HUES48 (cell line): ENCODE measurements around the gene HAPLN3.
"Not testable (repeated sequence)": the region's sequence is repeated elsewhere in the genome, so short reads cannot be mapped to it uniquely, and the experiment has no call there.

Experiments
- H3K27ac ChIP-seq: one replicate; pipeline ENCODE4 v1.7.0; 2013; ENCODE audit warnings: low read depth, low read length, inconsistent platforms
- H3K27me3 ChIP-seq: 2 replicates; pipeline ENCODE4 v1.6.1; 2013; ENCODE audit warnings: mild to moderate bottlenecking, low read length; ENCODE audit not compliant: control insufficient read depth, insufficient read depth
- H3K36me3 ChIP-seq: 2 replicates; pipeline ENCODE4 v1.6.1; 2013; ENCODE audit warnings: low read length; ENCODE audit not compliant: control insufficient read depth, insufficient read depth
- H3K4me1 ChIP-seq: 2 replicates; pipeline ENCODE4 v1.6.1; 2013; ENCODE audit warnings: mild to moderate bottlenecking, low read length; ENCODE audit not compliant: control insufficient read depth, insufficient read depth
- H3K4me3 ChIP-seq: 2 replicates; pipeline ENCODE4 v1.5.1; 2013; ENCODE audit warnings: mild to moderate bottlenecking, low read depth, low read length
- H3K9ac ChIP-seq: 2 replicates; pipeline ENCODE4 v1.6.1; 2013; ENCODE audit warnings: mild to moderate bottlenecking, low read depth, low read length, moderate library complexity
- H3K9me3 ChIP-seq: 2 replicates; pipeline ENCODE4 v1.6.1; 2013; ENCODE audit warnings: low read length; ENCODE audit not compliant: control insufficient read depth, insufficient read depth

The HAPLN3 gene

GRCh38 chr15:88925648-88926047 lies 30.3 kb upstream of the HAPLN3 start:
- H3K4me1 ChIP-seq, H3K9ac ChIP-seq, H3K27ac ChIP-seq, H3K36me3 ChIP-seq, H3K27me3 ChIP-seq, H3K4me3 ChIP-seq: not testable (repeated sequence)
- H3K9me3 ChIP-seq = peaks cover 20% of the 10 kb centered on the region

GRCh38 chr15:88920892-88921435 lies 25.6 kb upstream of the HAPLN3 start:
- not testable (repeated sequence) for H3K9ac ChIP-seq, H3K36me3 ChIP-seq, H3K4me3 ChIP-seq, H3K9me3 ChIP-seq, H3K4me1 ChIP-seq, H3K27ac ChIP-seq, H3K27me3 ChIP-seq

GRCh38 chr15:88920186-88920891 lies 25.0 kb upstream of the HAPLN3 start:
- Histone ChIP-seq H3K27ac (no peak overlapping the region), H3K9me3 (no peaks in the 10 kb centered on the region; the same call in 1 of the 2 replicates), H3K27me3 (no peaks in the 10 kb centered on the region), H3K4me1 (no peaks in the 10 kb centered on the region), H3K4me3 (no peak overlapping the region), H3K9ac (no peak overlapping the region), H3K36me3 (no peaks in the 10 kb centered on the region)

DNA sequence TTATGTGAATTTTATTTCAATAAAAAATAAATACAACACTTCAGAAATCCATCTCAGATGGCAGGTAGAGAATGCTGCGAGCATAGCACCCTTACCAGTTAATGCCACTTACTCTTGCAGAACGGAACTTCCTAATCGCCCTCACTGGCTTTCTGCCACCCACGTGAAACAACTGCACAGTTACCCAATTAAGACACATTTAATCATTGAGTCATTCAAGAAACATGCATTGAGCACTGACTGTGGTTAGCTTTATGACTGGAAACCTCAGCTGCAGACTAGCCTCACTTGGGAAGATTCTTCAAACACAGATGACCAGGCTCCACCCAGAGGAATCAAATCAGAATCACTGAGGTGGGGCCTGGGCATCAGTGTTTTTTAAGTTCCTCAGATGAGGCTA lies 23.4 kb upstream of the HAPLN3 start:
- H3K4me3 ChIP-seq = no peak overlapping the region

GRCh38 chr15:88917760-88918159 lies 22.4 kb upstream of the HAPLN3 start:
- Histone ChIP-seq H3K4me3 (no peak overlapping the region), H3K9me3 (no peaks in the 10 kb centered on the region), H3K36me3 (no peaks in the 10 kb centered on the region), H3K4me1 (peaks cover 5% of the 10 kb centered on the region), H3K9ac (no peak overlapping the region), H3K27me3 (no peaks in the 10 kb centered on the region), H3K27ac (no peak overlapping the region)

More for the DNA sequence above, 23.4 kb upstream of the HAPLN3 start:
- H3K4me1 ChIP-seq = peaks cover 2% of the 10 kb centered on the region
- no peak overlapping the region for H3K27ac ChIP-seq
- no peaks in the 10 kb centered on the region for H3K36me3 ChIP-seq
- no peaks in the 10 kb centered on the region for H3K27me3 ChIP-seq
- no peak overlapping the region for H3K9ac ChIP-seq
- no peaks in the 10 kb centered on the region for H3K9me3 ChIP-seq

DNA sequence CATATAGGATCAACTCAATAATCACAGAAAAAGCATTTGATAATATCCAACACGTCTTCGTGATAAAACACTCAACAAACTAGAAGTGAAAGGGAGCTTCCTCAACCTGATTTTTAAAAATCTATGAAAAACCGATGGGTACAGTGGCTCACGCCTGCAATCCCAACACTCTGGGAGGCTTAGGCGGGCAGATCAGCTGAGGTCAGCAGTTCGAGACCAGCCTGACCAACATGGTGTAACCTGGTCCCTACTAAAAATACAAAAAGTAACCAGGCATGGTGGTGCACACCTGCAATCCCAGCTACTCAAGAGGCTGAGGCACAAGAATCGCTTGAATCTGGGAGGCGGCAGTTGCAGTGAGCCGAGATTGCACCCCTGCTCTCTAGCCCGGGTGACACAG lies 20.0 kb upstream of the HAPLN3 start:
- no peaks in the 10 kb centered on the region for H3K9me3 ChIP-seq
- H3K4me1 ChIP-seq = peaks cover 13% of the 10 kb centered on the region
- no peak overlapping the region for H3K9ac ChIP-seq
- H3K4me3 ChIP-seq = no peak overlapping the region
- H3K27me3 ChIP-seq = no peaks in the 10 kb centered on the region
- peaks cover 9% of the 10 kb centered on the region for H3K36me3 ChIP-seq
- no peak overlapping the region for H3K27ac ChIP-seq

DNA sequence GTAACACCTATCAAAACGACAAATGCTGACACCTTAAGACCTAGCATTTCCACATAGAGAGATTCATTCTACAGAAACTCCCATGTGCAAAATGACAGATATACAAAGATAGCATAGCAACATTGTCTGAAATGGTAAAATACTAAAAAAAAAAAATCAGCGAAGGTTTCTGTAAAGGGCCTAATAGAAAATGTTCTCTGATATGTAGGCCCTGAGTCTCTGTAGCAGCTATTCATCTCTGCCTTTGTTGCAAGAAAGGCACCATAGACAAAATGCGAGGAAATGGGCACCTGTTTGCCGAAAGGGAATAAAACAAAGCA lies 18.5 kb upstream of the HAPLN3 start:
- H3K9ac ChIP-seq = peak overlapping the region; percentile 71
- H3K9me3 ChIP-seq = no peaks in the 10 kb centered on the region
- H3K4me1 ChIP-seq = peaks cover 22% of the 10 kb centered on the region
- H3K36me3 ChIP-seq = peaks cover 24% of the 10 kb centered on the region
- peak overlapping the region; percentile 85 for H3K4me3 ChIP-seq
- peak overlapping the region; percentile 86 for H3K27ac ChIP-seq
- H3K27me3 ChIP-seq = no peaks in the 10 kb centered on the region

DNA sequence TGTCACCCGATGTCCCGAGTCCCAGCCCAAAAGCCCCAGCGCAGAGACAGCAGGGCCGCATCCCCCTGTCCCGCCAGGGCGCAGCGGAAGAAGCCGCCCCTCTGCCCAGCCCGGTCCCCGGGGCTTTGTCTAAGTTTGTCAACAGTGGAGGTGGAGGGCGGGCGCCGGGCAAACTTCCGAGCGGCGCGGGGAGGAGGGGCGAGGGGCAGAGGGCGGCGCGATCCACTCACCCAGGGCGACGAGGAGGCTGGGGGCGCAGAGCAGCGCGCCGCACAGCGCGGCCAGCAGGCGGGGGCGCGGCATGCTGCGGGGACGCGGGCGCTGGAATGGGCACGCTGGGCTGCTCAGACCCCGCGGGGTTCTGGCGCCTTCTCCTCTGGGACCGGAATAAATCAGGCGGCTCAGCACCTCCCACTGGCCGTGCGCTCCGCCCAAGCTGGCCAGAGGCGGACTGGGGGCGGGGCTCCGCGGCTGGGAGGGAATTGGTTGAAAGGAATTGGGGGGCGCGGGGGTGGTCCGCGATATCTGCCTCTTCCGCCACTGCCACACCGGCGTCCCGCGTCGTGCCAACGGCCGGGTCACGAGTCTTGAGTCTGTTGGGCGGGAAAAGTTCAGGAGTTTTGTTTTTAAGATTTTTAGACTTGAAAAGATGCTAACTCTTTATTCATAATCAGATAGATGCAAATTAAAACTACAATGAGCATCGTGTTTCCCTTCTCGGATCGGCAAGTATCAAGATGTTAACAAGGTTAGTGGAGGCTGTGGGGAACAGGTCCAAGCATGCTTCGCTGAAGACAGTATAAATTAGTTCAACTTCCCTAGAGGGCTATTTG lies 17.9 kb upstream of the HAPLN3 start, which contains the start of gene MFGE8:
TSS of gene MFGE8 (minus strand) at position 363 of the 833 bp plus-strand sequence. CDS start at position 303, 60 bp downstream.
- Histone ChIP-seq H3K4me1 (peaks cover 23% of the 10 kb centered on the region), H3K36me3 (peaks cover 30% of the 10 kb centered on the region), H3K27me3 (no peaks in the 10 kb centered on the region), H3K27ac (peak within 1 kb of the TSS; percentile 86), H3K9me3 (no peaks in the 10 kb centered on the region), H3K4me3 (peak within 1 kb of the TSS; percentile 85), H3K9ac (peak within 1 kb of the TSS; percentile 71)

DNA sequence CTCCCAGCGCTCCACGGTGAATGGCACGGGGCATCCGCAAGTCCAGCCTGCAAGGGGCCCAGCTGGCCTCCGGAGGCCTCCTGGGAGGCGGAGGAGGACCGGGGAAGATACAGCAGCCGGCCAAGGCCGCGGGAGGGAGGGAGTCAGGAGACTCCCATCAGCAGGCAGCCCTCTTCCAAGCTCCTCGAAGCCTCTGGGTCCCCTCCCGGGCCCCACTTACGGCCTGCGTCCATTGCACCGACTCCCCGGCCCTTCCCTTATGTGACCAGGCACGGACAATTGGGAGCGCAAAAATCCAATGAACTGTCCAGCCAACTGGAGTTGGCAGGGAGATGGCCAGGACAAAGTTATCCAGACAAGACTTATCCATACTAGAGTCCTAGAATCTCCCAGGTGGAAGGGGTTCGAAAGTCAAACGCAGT lies 17.2 kb upstream of the HAPLN3 start:
- Histone ChIP-seq H3K4me1 (peaks cover 23% of the 10 kb centered on the region), H3K27ac (peak overlapping the region; percentile 86), H3K4me3 (peak overlapping the region; percentile 85)

DNA sequence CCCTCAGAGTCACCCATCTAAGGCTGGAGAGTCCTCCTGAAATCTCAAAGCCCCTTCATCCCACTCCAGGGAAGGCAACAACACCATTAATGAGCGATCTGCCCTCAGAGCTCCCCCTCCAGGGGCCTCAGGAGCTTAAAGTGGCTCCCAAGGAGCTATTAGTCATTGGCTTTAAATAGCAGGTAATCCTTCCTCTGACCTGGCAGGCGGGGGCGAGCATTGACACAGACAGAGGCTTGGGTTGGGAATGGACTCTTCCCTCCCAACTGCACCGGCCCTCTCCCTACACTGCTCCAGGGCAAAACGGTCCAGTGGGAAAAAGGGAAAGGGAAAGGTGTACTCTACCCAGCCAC lies 16.4 kb upstream of the HAPLN3 start:
- H3K4me3 ChIP-seq = peak overlapping the region; percentile 85
- H3K36me3 ChIP-seq = peaks cover 45% of the 10 kb centered on the region
- no peaks in the 10 kb centered on the region for H3K9me3 ChIP-seq
- no peaks in the 10 kb centered on the region for H3K27me3 ChIP-seq
- H3K4me1 ChIP-seq = peaks cover 23% of the 10 kb centered on the region
- H3K27ac ChIP-seq = peak overlapping the region; percentile 86
- H3K9ac ChIP-seq = peak overlapping the region; percentile 71

More for the DNA sequence above, 17.2 kb upstream of the HAPLN3 start:
- Histone ChIP-seq H3K27me3 (no peaks in the 10 kb centered on the region), H3K9ac (peak overlapping the region; percentile 71), H3K36me3 (peaks cover 37% of the 10 kb centered on the region), H3K9me3 (no peaks in the 10 kb centered on the region)
